Endothelial cell of umbilical vein (primary cell): Measurements from ENCODE around the gene KCNK2. TPM values are rescaled to one million over a fixed set of nuclear protein-coding genes. Genes with fewer than 3 reads are reported as not detected.

ENCODE experiments used
- BruUV-seq: library from RNA; stranded (reverse); fragments of 400-500 nt; replicated peaks from 2 replicates; lab custom pipeline; 2021; lab: Mats Ljungman, UMichigan
- CTCF ChIA-PET: fragments of 300-600, 350-600 bp; sonication (Branson Sonifier 250); formaldehyde crosslinking; loops from one replicate; lab custom pipeline; 2021; ENCODE audit warnings: antibody characterized with exemption, inconsistent platforms; lab: Charles Lee
- POLR2A ChIA-PET: fragments of 300-600, 350-600 bp; sonication (Branson Sonifier 250); formaldehyde crosslinking; loops from one replicate; lab custom pipeline; 2021; ENCODE audit warnings: antibody characterized with exemption, inconsistent platforms; lab: Charles Lee
- DNase-seq: peaks from one replicate; pipeline ENCODE4 v3.0.0-alpha.2; 2011; ENCODE audit warnings: low read depth, low spot score
- FAIRE-seq: peaks from 2 replicates; lab custom pipeline; 2011; peaks lifted over from hg19 to GRCh38; lab: Jason Lieb, UNC
- H2AFZ ChIP-seq: 2 replicates; pipeline ENCODE4 v1.6.0; 2012; ENCODE audit warnings: low read depth, low read length, control low read depth, inconsistent platforms
- H3K27ac ChIP-seq: 2 replicates; pipeline ENCODE4 v1.5.1; 2011; ENCODE audit warnings: low read depth, mild to moderate bottlenecking, control low read depth, low read length, moderate library complexity; ENCODE audit not compliant: insufficient read depth
- H3K27me3 ChIP-seq, 2 experiments: 2 replicates each; pipeline versions ENCODE4 v1.6.0 to v1.6.1; 2011; ENCODE audit warnings: low read length in 2 of 2, mixed read lengths in 1 of 2; ENCODE audit not compliant: control insufficient read depth in 2 of 2, insufficient read depth in 2 of 2
- H3K36me3 ChIP-seq, 2 experiments: 2 replicates in 1 of 2; 3 replicates in 1 of 2; pipeline ENCODE4 v1.5.1; 2011; ENCODE audit warnings: low read length in 2 of 2, mild to moderate bottlenecking in 1 of 2, moderate library complexity in 1 of 2; ENCODE audit not compliant: control insufficient read depth in 2 of 2, insufficient read depth in 2 of 2; ENCODE audit errors: extremely low read depth in 1 of 2
- H3K4me1 ChIP-seq: 3 replicates; pipeline ENCODE4 v1.5.1; 2011; ENCODE audit warnings: mild to moderate bottlenecking, low read length; ENCODE audit not compliant: control insufficient read depth, insufficient read depth; ENCODE audit errors: extremely low read depth
- H3K4me2 ChIP-seq: 2 replicates; pipeline ENCODE4 v1.6.1; 2011; ENCODE audit warnings: low read length, control low read depth, mixed read lengths; ENCODE audit not compliant: insufficient read depth
- H3K4me3 ChIP-seq, 3 experiments: fragments of 200-600 bp in 1 of 3; sonication (generic), shearing (Covaris generic) in 1 of 3; replicated peaks in 1 of 3; 2 replicates each; pipeline ENCODE4 v1.5.1; 2011 to 2016; ENCODE audit warnings: control low read depth in 3 of 3, low read length in 3 of 3, mild to moderate bottlenecking in 2 of 3, inconsistent platforms in 1 of 3, low read depth in 1 of 3, moderate library complexity in 1 of 3; ENCODE audit not compliant: insufficient read depth in 1 of 3
- H3K79me2 ChIP-seq: 2 replicates; pipeline ENCODE4 v1.6.0; 2012; ENCODE audit warnings: low read length, inconsistent platforms; ENCODE audit not compliant: control insufficient read depth, insufficient read depth
- H3K9ac ChIP-seq: replicated peaks from 2 replicates; pipeline ENCODE3; 2011; ENCODE audit warnings: low read length, control low read depth; ENCODE audit not compliant: insufficient read depth; ENCODE audit errors: extremely low read depth
- H3K9me1 ChIP-seq: replicated peaks from 3 replicates; pipeline ENCODE4 v1.6.0; 2011; ENCODE audit warnings: mild to moderate bottlenecking, low read length; ENCODE audit not compliant: control insufficient read depth, insufficient read depth; ENCODE audit errors: extremely low read depth
- H3K9me3 ChIP-seq: replicated peaks from 2 replicates; pipeline ENCODE4 v1.5.1; 2012; ENCODE audit warnings: low read length, inconsistent platforms; ENCODE audit not compliant: control insufficient read depth, insufficient read depth
- H4K20me1 ChIP-seq: replicated peaks from 2 replicates; pipeline ENCODE3; 2011; ENCODE audit warnings: mild to moderate bottlenecking, low read length; ENCODE audit not compliant: control insufficient read depth, insufficient read depth; ENCODE audit errors: extremely low read depth
- EZH2 ChIP-seq: IDR thresholded peaks from 2 replicates; pipeline ENCODE4 v1.6.1; 2012; ENCODE audit warnings: borderline replicate concordance, low read depth, mild to moderate bottlenecking, moderate library complexity, low read length, inconsistent platforms; ENCODE audit not compliant: severe bottlenecking
- FOS ChIP-seq: IDR thresholded peaks from 2 replicates; pipeline ENCODE4 v1.6.1; 2011; ENCODE audit warnings: mild to moderate bottlenecking, low read length, moderate library complexity, borderline replicate concordance; ENCODE audit not compliant: insufficient read depth
- GATA2 ChIP-seq: IDR thresholded peaks from 2 replicates; pipeline ENCODE4 v1.7.0; 2011; ENCODE audit warnings: low read depth, mild to moderate bottlenecking, moderate library complexity, mixed read lengths, low read length; ENCODE audit not compliant: insufficient read length, insufficient read depth
- JUN ChIP-seq: IDR thresholded peaks from 2 replicates; pipeline ENCODE4 v1.6.1; 2011; ENCODE audit warnings: borderline replicate concordance, low read depth; ENCODE audit not compliant: insufficient read length, insufficient read depth
- MYC ChIP-seq: IDR thresholded peaks from one replicate; pipeline ENCODE4 v1.6.1; 2011; ENCODE audit warnings: mild to moderate bottlenecking, low read depth, low read length
- POLR2A ChIP-seq: IDR thresholded peaks from 2 replicates; pipeline ENCODE4 v1.6.1; 2012; ENCODE audit warnings: low read depth, mild to moderate bottlenecking, control low read depth, low read length
- POLR2AphosphoS5 ChIP-seq: IDR thresholded peaks from 2 replicates; pipeline ENCODE4 v1.6.1; 2012; ENCODE audit warnings: low read depth, mild to moderate bottlenecking, control low read depth, low read length, moderate library complexity; ENCODE audit not compliant: insufficient read depth
- dilution Hi-C: fragments of 300-500 bp; cut with MboI; formaldehyde crosslinking; loops from one replicate; pipeline ENCODE4 v1.15.0; 2019; ENCODE audit warnings: low sequenced_read_pairs; ENCODE audit not compliant: extremely low pct_ligation_motif_present
- intact Hi-C: fragments of 100-400 bp; cut with micrococcal nuclease; formaldehyde crosslinking; loops from one replicate; pipeline ENCODE4 v1.10.0; 2022
- polyA plus RNA-seq, 4 experiments: library from polyadenylated mRNA; depleted of rRNA in 3 of 4; stranded (reverse) in 3 of 4; unstranded in 1 of 4; fragments of >200 nt; gene quantifications; 2 replicates each; pipeline versions ENCODE4 v1.2.1 to v1.2.3, GENCODE V29; 2011 to 2012; ENCODE audit warnings: missing spikeins in 1 of 4
- total RNA-seq: library from RNA; stranded (reverse); gene quantifications from 2 replicates; pipeline ENCODE4 v1.2.3, GENCODE V29; 2021
- TF ChIP-seq, protein P1 (sequence below): IDR thresholded peaks from 2 replicates; pipeline ENCODE4 v1.6.1; 2011; ENCODE audit not compliant: insufficient read depth, insufficient read length
- TF ChIP-seq, protein P2 (sequence below), 2 donors: IDR thresholded peaks; 1 replicate in 1 of 2; 2 replicates in 1 of 2; pipeline ENCODE4 v1.5.1; 2011; ENCODE audit warnings: low read length in 2 of 2, mild to moderate bottlenecking in 2 of 2, moderate library complexity in 2 of 2, control low read depth in 1 of 2, inconsistent platforms in 1 of 2, low read depth in 1 of 2; ENCODE audit not compliant: insufficient read depth in 1 of 2; ENCODE audit errors: extremely low read depth in 1 of 2

The KCNK2 gene
- total and polyA plus RNA-seq, 2 donors (not counting 3 experiments of a cell fraction or from before 2014, with no cell fraction given): 0.08 to 0.46 TPM

DNA sequence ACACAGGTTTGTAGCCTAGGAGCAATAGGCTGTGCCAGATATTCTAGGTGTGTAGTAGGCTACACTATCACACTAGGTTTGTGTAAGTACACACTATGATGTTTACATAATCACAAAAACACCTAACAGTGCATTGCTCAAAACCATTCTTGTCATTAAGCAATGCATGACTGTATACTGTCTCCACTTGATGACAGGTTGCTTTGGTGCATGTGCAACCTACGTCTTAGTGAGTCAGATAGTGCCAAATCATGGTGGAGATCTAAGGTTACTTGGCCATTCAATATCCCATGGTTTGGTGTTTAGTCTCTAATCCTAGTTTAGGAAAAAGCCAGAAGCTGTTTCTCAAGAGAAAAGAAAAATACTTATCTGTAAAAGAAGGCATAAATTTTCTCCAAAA lies 181.1 kb downstream of the KCNK2 start:
- intact Hi-C loops: no loop called here
- dilution Hi-C loops: no loop called here
- Histone ChIP-seq H4K20me1 (no peaks in the 10 kb centered on the region), H3K4me3 (no peak overlapping the region), H3K9me1 (no peaks in the 10 kb centered on the region), H3K27ac (no peak overlapping the region), H2AFZ (no peak overlapping the region), H3K4me2 (no peak overlapping the region), H3K27me3 (peaks cover 0 to 2% of the 10 kb centered on the region in 2 experiments), H3K9me3 (no peaks in the 10 kb centered on the region), H3K79me2 (no peaks in the 10 kb centered on the region), H3K9ac (no peak overlapping the region), H3K4me1 (no peaks in the 10 kb centered on the region), H3K36me3 (no peaks in the 10 kb centered on the region)
- BruUV-seq: no TSS peak
- ChIA-PET POLR2A (no interaction called here), CTCF (no interaction called here)
- DNase-seq (no peak), FAIRE-seq (no peak)
- TF ChIP-seq POLR2AphosphoS5 (no peak), MYC (no peak), EZH2 (no peak), GATA2 (no peak), POLR2A (no peak)
- TF ChIP-seq, protein P1, sequence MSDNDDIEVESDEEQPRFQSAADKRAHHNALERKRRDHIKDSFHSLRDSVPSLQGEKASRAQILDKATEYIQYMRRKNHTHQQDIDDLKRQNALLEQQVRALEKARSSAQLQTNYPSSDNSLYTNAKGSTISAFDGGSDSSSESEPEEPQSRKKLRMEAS: no peak

DNA sequence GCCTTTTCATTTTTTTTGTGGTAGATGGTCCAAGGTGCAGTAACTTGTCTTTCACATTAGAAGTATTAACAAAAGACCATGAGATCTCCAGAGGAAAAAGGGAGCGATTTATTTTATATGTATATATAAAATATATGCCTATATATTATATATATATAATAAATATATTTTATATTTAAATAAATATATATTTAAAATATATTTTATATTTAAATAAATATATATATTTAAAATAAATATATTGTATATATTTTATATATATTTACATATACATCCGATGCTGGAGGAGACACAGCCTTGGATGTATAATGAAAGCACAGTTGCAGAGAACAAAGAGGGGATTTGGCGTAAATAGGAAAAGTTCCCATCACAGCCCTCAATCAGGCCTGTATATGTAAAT lies 182.1 kb downstream of the KCNK2 start:
- no peaks in the 10 kb centered on the region for H3K36me3 ChIP-seq
- no TSS peak for BruUV-seq
- no peaks in the 10 kb centered on the region for H4K20me1 ChIP-seq
- H3K4me3 ChIP-seq: no peak overlapping the region
- H3K9me1 ChIP-seq: no peaks in the 10 kb centered on the region
- H2AFZ ChIP-seq: no peak overlapping the region
- ChIA-PET CTCF (no interaction called here), POLR2A (no interaction called here)
- dilution Hi-C loops (no loop called here), intact Hi-C loops (no loop called here)
- H3K79me2 ChIP-seq: no peaks in the 10 kb centered on the region
- H3K4me1 ChIP-seq: no peaks in the 10 kb centered on the region
- DNase-seq (no peak), FAIRE-seq (no peak)
- no peak overlapping the region for H3K27ac ChIP-seq
- H3K9ac ChIP-seq: no peak overlapping the region
- no peak overlapping the region for H3K4me2 ChIP-seq
- TF ChIP-seq, protein P1: no peak
- TF ChIP-seq, protein P2, sequence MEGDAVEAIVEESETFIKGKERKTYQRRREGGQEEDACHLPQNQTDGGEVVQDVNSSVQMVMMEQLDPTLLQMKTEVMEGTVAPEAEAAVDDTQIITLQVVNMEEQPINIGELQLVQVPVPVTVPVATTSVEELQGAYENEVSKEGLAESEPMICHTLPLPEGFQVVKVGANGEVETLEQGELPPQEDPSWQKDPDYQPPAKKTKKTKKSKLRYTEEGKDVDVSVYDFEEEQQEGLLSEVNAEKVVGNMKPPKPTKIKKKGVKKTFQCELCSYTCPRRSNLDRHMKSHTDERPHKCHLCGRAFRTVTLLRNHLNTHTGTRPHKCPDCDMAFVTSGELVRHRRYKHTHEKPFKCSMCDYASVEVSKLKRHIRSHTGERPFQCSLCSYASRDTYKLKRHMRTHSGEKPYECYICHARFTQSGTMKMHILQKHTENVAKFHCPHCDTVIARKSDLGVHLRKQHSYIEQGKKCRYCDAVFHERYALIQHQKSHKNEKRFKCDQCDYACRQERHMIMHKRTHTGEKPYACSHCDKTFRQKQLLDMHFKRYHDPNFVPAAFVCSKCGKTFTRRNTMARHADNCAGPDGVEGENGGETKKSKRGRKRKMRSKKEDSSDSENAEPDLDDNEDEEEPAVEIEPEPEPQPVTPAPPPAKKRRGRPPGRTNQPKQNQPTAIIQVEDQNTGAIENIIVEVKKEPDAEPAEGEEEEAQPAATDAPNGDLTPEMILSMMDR (IDR thresholded peaks at IDR 0.05; ENCODE audit: extremely low read depth in 1 of 2, insufficient read depth in 1 of 2, low read depth in 1 of 2, low read length in 2 of 2): no peak
- no peak for TF ChIP-seq EZH2
- TF ChIP-seq FOS: no peak
- TF ChIP-seq MYC: no peak
- no peak for TF ChIP-seq POLR2AphosphoS5
- no peak for TF ChIP-seq JUN
- TF ChIP-seq POLR2A: no peak
- no peak for TF ChIP-seq GATA2
- H3K9me3 ChIP-seq: no peaks in the 10 kb centered on the region
- no peaks in the 10 kb centered on the region for H3K27me3 ChIP-seq
